Lung (tissue), 12 donors: ENCODE measurements around the gene ARPC4. TPM values are rescaled to one million over a fixed set of nuclear protein-coding genes. Genes with fewer than 3 reads are reported as not detected.

ENCODE experiments used
- ATAC-seq: fragments of 200-7000 bp; cut with Tn5 transposase; one replicate; pipeline ENCODE4 v1.9.1; 2020; ENCODE audit warnings: moderate number of reproducible peaks; ENCODE audit not compliant: insufficient read depth, low FRiP score
- DNase-seq, 3 donors: peaks; one replicate each; pipeline ENCODE4 v3.0.0-alpha.2; 2013 to 2017
- H3K27ac ChIP-seq, 2 donors: one replicate each; pipeline ENCODE4 v1.5.1; 2013; ENCODE audit warnings: mild to moderate bottlenecking in 2 of 2, moderate library complexity in 2 of 2, control low read depth in 1 of 2, inconsistent platforms in 1 of 2, low read depth in 1 of 2, low read length in 1 of 2
- H3K27me3 ChIP-seq, 3 donors: one replicate each; pipeline ENCODE4 v1.5.1; 2013; ENCODE audit warnings: low read length in 2 of 3; ENCODE audit not compliant: control insufficient read depth in 3 of 3, insufficient read depth in 3 of 3
- H3K36me3 ChIP-seq, 4 donors: one replicate each; pipeline ENCODE4 v1.5.1; 2013; ENCODE audit warnings: low read length in 4 of 4, mild to moderate bottlenecking in 1 of 4, moderate library complexity in 1 of 4; ENCODE audit not compliant: control insufficient read depth in 4 of 4, insufficient read depth in 4 of 4
- H3K4me1 ChIP-seq, 5 donors: one replicate each; pipeline ENCODE4 v1.5.1; 2013; ENCODE audit warnings: low read length in 5 of 5, mild to moderate bottlenecking in 2 of 5, moderate library complexity in 1 of 5; ENCODE audit not compliant: control insufficient read depth in 5 of 5, insufficient read depth in 5 of 5
- H3K4me3 ChIP-seq: one replicate; pipeline ENCODE4 v1.5.1; 2013; ENCODE audit warnings: mild to moderate bottlenecking, control low read depth, moderate library complexity
- H3K9ac ChIP-seq, 2 donors: one replicate each; pipeline ENCODE4 v1.5.1; 2013; ENCODE audit warnings: low read length in 2 of 2, control low read depth in 1 of 2; ENCODE audit not compliant: insufficient read depth in 1 of 2
- H3K9me3 ChIP-seq, 4 donors: one replicate each; pipeline ENCODE4 v1.5.1; 2013; ENCODE audit warnings: low read length in 3 of 4, mild to moderate bottlenecking in 1 of 4, moderate library complexity in 1 of 4; ENCODE audit not compliant: control insufficient read depth in 4 of 4, insufficient read depth in 3 of 4
- CTCF ChIP-seq: IDR thresholded peaks from 2 replicates; pipeline ENCODE4 v1.5.1; 2012; ENCODE audit warnings: mild to moderate bottlenecking; ENCODE audit errors: control extremely low read depth, extremely low read depth
- WGBS, 2 donors: extraction: QIAGEN DNeasy Blood & Tissue Kit; methylation state at CpG; one replicate each; pipeline ENCODE4 v1.1.7; 2013; 5-methylcytosine and 5-hydroxymethylcytosine counted together
- polyA plus RNA-seq, 2 donors: library from polyadenylated mRNA; stranded (reverse); fragments of 200-250 nt; gene quantifications; one replicate each; pipeline ENCODE4 v1.2.1, GENCODE V29; 2013
- total RNA-seq, 2 donors: library from RNA; depleted of rRNA in 1 of 2; stranded (reverse); fragments of >200 nt in 1 of 2; gene quantifications; one replicate each; pipeline ENCODE4 v1.2.1, GENCODE V29; 2014 to 2021
- donor health status: control.
- donor health status: control.
- donor health status: Bipolar disorder and iron deficiency.
- donor health status: healthy.
- donor health status: DM: yes; HTN: yes; CAD: no.

ARPC4 gene
- total and polyA plus RNA-seq, 4 donors = 74.9 to 239 (median 129) TPM

- no peak for ATAC-seq
- WGBS, 2 donors = 88 to 90% methylated on average over 5 of the region's 5 CpGs
- Histone ChIP-seq H3K36me3 (peaks cover 40 to 62% (median 53%) of the 10 kb centered on the region in 4 donors), H3K4me1 (no peaks in the 10 kb centered on the region), H3K9me3 (no peaks in the 10 kb centered on the region), H3K27me3 (no peaks in the 10 kb centered on the region), H3K27ac (no peak overlapping the region), H3K4me3 (no peak overlapping the region), H3K9ac (no peak overlapping the region)
- TF ChIP-seq CTCF = no peak
- DNase-seq = no peak
Observed at GRCh38 chr3:9800529-9800928, 7.6 kb downstream of the ARPC4 start.

- 94 to 96% methylated on average over 1 of the region's 1 CpG for WGBS, 2 donors
Observed at GRCh38 chr3:9803494-9803893, 10.6 kb downstream of the ARPC4 start.

DNA sequence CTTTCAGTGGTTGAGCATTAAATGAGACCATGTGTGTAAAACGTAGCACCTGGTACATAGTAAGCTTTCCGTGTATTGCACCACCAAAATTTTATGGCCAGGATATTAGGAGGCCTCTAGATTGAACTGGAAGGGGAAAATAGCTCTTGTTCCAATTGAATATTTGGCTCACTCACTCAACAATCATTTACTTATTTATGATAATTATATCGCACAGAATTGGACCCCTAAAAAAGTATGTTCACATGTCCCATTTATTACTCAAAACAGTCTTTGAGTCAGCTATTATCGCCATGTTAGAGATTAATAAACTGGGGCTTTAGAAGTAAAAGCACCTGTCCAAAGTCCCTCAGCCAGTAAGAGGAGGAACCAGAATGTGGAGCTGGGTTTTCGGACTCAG lies 12.1 kb downstream of the ARPC4 start:
- 91 to 97% methylated on average over 5 of the region's 5 CpGs for WGBS, 2 donors
- Histone ChIP-seq H3K36me3 (peaks cover 19 to 50% (median 31%) of the 10 kb centered on the region in 4 donors), H3K9ac (no peak overlapping the region), H3K4me3 (no peak overlapping the region), H3K9me3 (no peaks in the 10 kb centered on the region), H3K27me3 (no peaks in the 10 kb centered on the region), H3K27ac (no peak overlapping the region), H3K4me1 (peaks cover 0 to 7% (median 0%) of the 10 kb centered on the region in 5 donors)
- no peak for ATAC-seq
- no peak for TF ChIP-seq CTCF
- DNase-seq = no peak

More at GRCh38 chr3:9803494-9803893, 10.6 kb downstream of the ARPC4 start:
- no peak for ATAC-seq
- Histone ChIP-seq H3K27ac (peak overlapping the region in 1 of 2 donors; percentile 35), H3K36me3 (peaks cover 30 to 59% (median 42%) of the 10 kb centered on the region in 4 donors), H3K27me3 (no peaks in the 10 kb centered on the region), H3K4me1 (no peaks in the 10 kb centered on the region), H3K4me3 (no peak overlapping the region), H3K9ac (no peak overlapping the region), H3K9me3 (no peaks in the 10 kb centered on the region)
- TF ChIP-seq CTCF = no peak
- DNase-seq = no peak

DNA sequence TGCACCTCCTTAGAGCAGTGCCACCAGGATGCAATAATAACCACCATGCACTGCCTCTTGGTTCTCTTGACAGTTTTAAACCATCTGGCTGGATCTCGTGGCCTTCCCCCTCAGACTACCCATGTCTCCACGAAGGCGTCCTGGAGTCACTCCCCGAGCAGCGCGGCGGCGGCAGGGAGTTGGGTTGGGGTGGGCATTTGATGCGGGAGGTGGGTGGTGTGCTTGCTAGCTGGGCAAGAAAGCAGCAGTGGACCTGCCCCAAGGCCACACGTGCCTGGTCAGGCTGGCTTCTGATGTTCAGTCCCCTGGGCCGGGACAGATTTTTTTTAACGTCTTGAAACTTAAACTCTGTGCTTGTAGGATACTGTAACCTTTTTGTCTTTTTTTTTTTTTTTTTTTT lies 13.3 kb downstream of the ARPC4 start:
- Histone ChIP-seq H3K9me3 (no peaks in the 10 kb centered on the region), H3K27me3 (no peaks in the 10 kb centered on the region), H3K9ac (no peak overlapping the region), H3K36me3 (peaks cover 14 to 46% (median 25%) of the 10 kb centered on the region in 4 donors), H3K27ac (no peak overlapping the region), H3K4me1 (peaks cover 0 to 15% (median 5%) of the 10 kb centered on the region in 5 donors), H3K4me3 (no peak overlapping the region)
- no peak for TF ChIP-seq CTCF
- 95% methylated on average over 12 of the region's 12 CpGs for WGBS, 2 donors
- DNase-seq (no peak), ATAC-seq (no peak)
